Fibroblast of peridontal ligament (primary cell): Measurements from ENCODE around the gene MYH9.
"Not testable (repeated sequence)": the region's sequence is repeated elsewhere in the genome, so short reads cannot be mapped to it uniquely, and the experiment has no call there.

ENCODE experiments used
- DNase-seq: peaks from one replicate; pipeline ENCODE4 v3.0.0-alpha.2; 2010; ENCODE audit errors: extremely low read depth

MYH9 gene

GRCh38 chr22:36387959-36388726 lies at the start of gene MYH9:
Gene MYH9 (minus strand): TSS chr22:36387967. CDS start chr22:36349236, 38,731 bp downstream.
- DNase-seq, result peak; percentile 99

- DNase-seq, result no peak
Measured at GRCh38 chr22:36435516-36436415, 48.0 kb upstream of the MYH9 start.

- no peak for DNase-seq
Measured at GRCh38 chr22:36433318-36434231, 45.8 kb upstream of the MYH9 start.

GRCh38 chr22:36432592-36433317 lies 45.0 kb upstream of the MYH9 start:
- DNase-seq, result peak; percentile 47

- DNase-seq, result no peak
Measured at GRCh38 chr22:36431977-36432376, 44.2 kb upstream of the MYH9 start.

GRCh38 chr22:36430863-36431262 lies 43.1 kb upstream of the MYH9 start:
- no peak for DNase-seq

GRCh38 chr22:36427952-36428351 lies 40.2 kb upstream of the MYH9 start:
- DNase-seq, result not testable (repeated sequence)

- no peak for DNase-seq
Measured at GRCh38 chr22:36425977-36426523, 38.3 kb upstream of the MYH9 start.

GRCh38 chr22:36424901-36425579 lies 37.3 kb upstream of the MYH9 start:
- DNase-seq, result no peak

- DNase-seq, result not testable (repeated sequence)
Measured at GRCh38 chr22:36424466-36424865, 36.7 kb upstream of the MYH9 start.

- peak; percentile 89 for DNase-seq
Measured at GRCh38 chr22:36423461-36424404, 36.0 kb upstream of the MYH9 start.

- no peak for DNase-seq
Measured at GRCh38 chr22:36422287-36423014, 34.7 kb upstream of the MYH9 start.

- peak; percentile 23 for DNase-seq
Measured at GRCh38 chr22:36419912-36420882, 32.4 kb upstream of the MYH9 start.

GRCh38 chr22:36419177-36419911 lies 31.6 kb upstream of the MYH9 start:
- DNase-seq, result peak; percentile 93

- peak; percentile 32 for DNase-seq
Measured at GRCh38 chr22:36417281-36417686, 29.5 kb upstream of the MYH9 start.

GRCh38 chr22:36415415-36416168 lies 27.8 kb upstream of the MYH9 start:
- DNase-seq, result no peak
